T-helper 2 cell treated with Interferon-gamma antibody and Interleukin-4, amounts not matched to agents 100 ng/mL and 5 ng/mL, for 36 hours (primary cell): ENCODE data around the gene SDR42E1. TPM values are rescaled to one million over a fixed set of nuclear protein-coding genes. Genes with fewer than 3 reads are reported as not detected.

Experiments
- intact Hi-C: fragments of 100-400 bp; cut with micrococcal nuclease; formaldehyde crosslinking; loops from one replicate; pipeline ENCODE4 v1.15.1; 2023
- total RNA-seq: library from RNA; stranded (reverse); gene quantifications from 2 replicates; pipeline ENCODE4 v1.2.3, GENCODE V29; 2022

SDR42E1 gene
- 6.1 and 7.3 TPM in 2 replicates for total RNA-seq

- intact Hi-C loops: no loop called here
These were observed at the start of gene SDR42E1 for GRCh38 chr16:82011199-82011641. Gene SDR42E1, minus strand, starts transcription at chr16:82011470. Its CDS starts 10,612 bp downstream, at chr16:82000858.

GRCh38 chr16:82059983-82060421, 48.7 kb upstream of the SDR42E1 start:
- intact Hi-C loops: loop anchor here (10.0 kb wide), 1 partner anchor 165 kb away; no protein-coding TSS in a partner anchor

- intact Hi-C loops: loop anchor here (10.0 kb wide), 1 partner anchor 165 kb away; no protein-coding TSS in a partner anchor
These were observed 48.1 kb upstream of the SDR42E1 start for GRCh38 chr16:82059161-82059982.

GRCh38 chr16:82056550-82056896, 45.3 kb upstream of the SDR42E1 start:
- intact Hi-C loops: loop anchor here (10.0 kb wide), 1 partner anchor 162 kb away; no protein-coding TSS in a partner anchor

DNA sequence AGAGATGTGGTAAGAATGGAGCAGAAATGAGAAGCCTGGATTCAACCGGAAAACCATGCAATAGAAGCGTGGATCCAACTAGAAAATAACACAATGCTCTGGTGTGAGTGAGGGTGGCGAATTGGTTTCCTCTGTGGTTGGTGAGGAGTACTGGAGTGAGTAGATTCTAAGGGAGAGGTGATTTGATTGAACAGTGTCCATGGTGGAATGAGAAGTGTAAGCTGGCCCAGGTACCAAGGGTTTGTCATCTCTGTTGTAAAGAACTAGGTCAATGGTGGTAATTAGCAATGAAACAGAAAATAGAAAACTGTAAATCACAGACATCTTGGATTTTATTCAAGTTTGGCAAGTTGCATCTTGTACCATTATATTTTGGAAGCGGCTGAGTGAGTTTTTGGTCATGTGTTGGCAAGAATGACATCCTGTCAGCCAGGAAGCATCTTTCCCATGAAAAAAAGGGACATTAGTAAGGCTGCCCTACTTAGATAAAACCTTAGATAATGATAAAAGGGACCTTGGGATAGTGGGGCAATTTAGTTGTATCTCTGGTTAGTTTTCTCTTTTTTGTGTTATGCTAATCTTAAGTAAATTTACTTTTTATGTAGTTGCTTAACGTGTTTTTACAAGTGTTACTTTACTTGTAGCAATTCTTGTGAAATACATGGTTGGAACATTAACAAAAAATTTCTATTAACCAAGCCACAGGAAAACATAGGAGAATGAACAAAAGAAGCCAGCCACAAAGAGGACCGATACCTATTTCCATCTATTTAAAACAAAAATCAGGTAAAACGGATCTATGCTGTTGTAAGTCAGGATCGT, 44.7 kb upstream of the SDR42E1 start:
- intact Hi-C loops: loop anchor here (10.0 kb wide), 1 partner anchor 161 kb away; no protein-coding TSS in a partner anchor

DNA sequence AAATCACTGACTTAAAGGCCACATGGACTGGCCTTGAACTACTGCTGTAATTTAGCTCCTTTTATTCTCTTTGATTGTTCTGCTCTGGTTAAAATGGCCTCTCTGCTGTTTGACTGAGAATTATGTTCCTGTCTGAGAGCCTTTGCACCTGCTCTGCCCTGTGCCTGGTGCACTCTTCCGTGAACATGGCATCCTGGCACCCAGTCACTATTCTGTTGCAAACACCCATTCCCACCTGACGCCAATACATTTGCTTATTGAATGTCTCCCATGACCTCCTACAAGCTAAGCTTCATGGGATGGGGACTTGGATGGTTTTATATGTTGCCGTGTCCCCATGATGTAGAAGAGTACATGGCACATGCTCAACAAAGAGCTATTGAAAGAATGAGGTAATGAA, 43.8 kb upstream of the SDR42E1 start:
- intact Hi-C loops: loop anchor here (10.0 kb wide), 1 partner anchor 160 kb away; no protein-coding TSS in a partner anchor

DNA sequence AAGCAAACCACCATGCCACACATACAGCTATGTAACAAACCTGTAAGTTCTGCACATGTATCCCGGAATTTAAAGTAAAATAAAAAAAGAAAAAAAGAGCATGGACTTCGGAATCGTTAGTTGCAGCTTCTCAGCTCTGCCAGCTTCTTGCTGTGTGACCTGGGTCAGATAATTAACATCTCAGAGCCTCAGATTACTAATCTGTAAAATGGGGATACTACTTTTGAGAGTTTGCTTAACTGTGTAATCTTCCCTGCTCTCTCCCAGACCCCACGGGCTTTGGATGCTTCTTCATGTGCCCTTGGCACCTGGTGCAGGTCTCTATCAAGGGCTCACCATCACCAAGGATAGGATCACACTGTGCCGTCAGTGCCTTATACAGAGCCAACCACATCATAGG, 40.4 kb upstream of the SDR42E1 start:
- intact Hi-C loops: loop anchor here (10.0 kb wide), 1 partner anchor 157 kb away; no protein-coding TSS in a partner anchor

DNA sequence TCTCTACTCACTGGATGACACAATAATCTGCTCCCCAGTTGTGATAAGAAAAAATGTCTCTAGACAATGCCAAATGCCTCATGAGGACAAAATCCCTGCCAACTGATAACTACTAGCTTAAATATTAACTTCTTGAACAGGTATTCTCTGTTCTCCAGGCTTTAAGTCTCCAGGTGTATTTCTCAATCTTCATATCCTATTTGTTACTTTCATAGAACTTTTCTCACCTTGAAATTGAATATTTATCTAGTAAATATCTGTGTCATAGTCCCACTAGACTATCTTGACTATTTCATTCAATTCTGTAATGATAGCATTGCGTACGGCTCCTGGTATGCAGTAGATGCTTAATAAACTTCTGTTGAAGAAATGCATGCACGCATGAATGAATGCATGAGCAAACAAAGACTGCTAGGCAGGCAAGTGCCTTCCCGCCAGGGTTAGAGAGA, 39.7 kb upstream of the SDR42E1 start:
- intact Hi-C loops: loop anchor here (10.0 kb wide), 1 partner anchor 156 kb away; no protein-coding TSS in a partner anchor

GRCh38 chr16:82050506-82050905, 39.2 kb upstream of the SDR42E1 start:
- intact Hi-C loops: loop anchor here (10.0 kb wide), 1 partner anchor 156 kb away; no protein-coding TSS in a partner anchor

DNA sequence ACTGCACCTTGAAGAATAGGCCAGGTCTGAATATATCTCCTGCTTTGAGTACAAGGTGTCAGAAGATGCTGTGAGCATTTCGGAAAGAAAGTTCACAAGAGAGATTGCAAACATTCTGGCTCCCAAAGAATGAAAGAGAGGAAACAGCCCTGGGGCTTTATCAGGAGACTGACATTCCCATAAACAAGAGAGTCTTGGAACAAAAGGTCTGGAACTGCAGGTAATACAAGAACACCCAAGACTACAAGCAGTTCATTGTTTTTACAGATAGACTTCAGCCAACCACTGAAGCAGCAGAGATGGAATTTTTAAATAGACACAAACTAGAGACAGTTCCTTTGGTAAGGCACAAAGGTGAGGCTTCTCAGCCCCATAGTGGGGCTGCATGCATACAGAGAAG, 38.2 kb upstream of the SDR42E1 start:
- intact Hi-C loops: no loop called here

- intact Hi-C loops: no loop called here
These were observed 36.5 kb upstream of the SDR42E1 start for GRCh38 chr16:82047787-82048186.

DNA sequence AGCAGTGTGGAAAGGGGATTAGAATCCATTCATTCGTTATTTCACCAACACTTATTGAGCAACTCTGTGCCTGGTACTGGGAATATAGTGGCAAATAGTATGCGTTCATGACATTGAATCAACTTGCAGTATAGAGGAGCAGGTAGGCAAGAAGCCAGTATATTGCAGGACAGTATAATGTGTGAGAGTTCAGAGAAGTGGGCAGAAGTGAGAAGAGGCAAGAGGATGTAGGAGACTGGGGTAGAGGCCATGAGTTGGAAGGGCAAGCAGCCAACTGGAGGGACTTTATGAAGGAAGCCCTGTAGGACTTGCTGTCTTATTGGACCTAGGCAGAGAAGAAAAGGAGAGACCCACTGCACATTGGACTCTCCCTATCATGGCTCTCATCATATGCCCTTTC, 36.1 kb upstream of the SDR42E1 start:
- intact Hi-C loops: no loop called here

GRCh38 chr16:82046941-82047340, 35.7 kb upstream of the SDR42E1 start:
- intact Hi-C loops: no loop called here

GRCh38 chr16:82046541-82046940, 35.3 kb upstream of the SDR42E1 start:
- intact Hi-C loops: no loop called here

DNA sequence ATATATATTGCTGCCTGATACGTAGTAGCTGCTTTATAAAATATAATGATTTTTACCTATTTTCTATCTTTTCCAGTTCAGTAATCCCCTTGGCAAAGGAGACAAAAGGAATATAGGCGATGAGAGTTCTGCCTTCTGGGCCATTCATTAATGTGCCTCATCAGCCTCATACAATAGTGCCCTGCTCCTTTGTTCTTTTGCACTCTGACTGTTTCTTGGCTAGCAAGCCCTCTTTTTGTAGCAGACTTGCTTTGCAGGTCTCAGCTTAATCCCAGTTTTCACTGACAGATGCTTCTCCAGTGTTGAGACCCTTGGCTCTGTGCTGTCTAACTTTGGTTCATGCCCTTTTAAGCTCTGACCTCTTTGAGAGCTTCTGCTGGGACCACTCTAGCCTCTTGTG, 34.2 kb upstream of the SDR42E1 start:
- intact Hi-C loops: no loop called here

DNA sequence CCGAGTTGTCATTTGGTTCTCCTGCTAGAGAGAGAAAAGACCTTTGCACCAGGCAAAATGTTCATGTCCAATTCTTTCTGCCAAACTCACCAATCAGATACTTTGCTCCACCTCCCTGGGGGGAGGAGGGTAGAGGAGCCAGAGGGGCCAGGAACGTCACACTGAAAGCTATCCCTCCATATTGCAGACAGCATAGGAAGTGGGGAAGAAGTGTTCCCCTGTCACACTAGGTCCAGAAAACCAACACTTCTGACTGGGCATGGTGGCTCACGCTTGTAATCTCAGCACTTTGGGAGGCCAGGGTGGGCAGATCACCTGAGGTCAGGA, 33.3 kb upstream of the SDR42E1 start:
- intact Hi-C loops: no loop called here

GRCh38 chr16:82043680-82044584, 32.7 kb upstream of the SDR42E1 start:
- intact Hi-C loops: no loop called here

DNA sequence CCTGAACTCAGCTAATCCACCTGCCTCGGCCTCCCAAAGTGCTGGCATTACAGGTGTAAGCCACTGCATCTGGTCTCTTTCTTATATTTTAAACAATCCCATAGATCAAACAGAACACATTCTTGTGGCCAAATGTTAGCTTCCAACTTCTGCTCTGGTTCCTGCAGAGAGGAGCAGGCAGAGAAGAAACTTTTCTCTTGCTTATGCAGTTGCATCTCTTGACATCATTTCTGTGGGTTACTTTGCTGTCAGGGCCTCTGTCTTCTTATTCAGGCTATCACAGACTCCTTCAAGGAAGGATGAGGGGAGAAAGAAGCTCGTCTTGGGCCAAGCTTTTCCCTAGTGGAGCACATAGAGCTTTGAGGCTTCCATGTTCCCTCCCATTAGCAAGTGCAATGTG, 31.6 kb upstream of the SDR42E1 start:
- intact Hi-C loops: no loop called here

DNA sequence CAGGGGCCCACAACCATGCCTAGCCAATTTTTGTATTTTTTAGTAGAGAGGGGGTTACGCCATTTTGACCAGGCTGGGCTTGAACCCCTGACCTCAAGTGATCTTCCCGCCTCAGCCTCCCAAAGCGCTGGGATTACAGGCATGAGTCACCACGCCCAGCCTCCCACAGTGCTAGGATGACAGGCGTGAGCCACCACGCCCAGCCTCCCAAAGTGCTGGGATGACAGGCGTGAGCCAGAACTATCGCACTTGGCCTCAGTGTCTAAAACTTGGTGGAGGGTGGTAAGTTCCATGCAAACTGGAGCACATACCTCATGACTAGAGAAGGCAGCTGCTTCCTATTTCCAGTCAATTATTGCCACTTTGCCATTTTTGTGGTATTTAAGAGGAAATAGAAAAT, 30.9 kb upstream of the SDR42E1 start:
- intact Hi-C loops: no loop called here

- intact Hi-C loops: no loop called here
These were observed 30.3 kb upstream of the SDR42E1 start for GRCh38 chr16:82041542-82041941.

- intact Hi-C loops: no loop called here
These were observed 29.0 kb upstream of the SDR42E1 start for GRCh38 chr16:82040296-82040695.
